GM18861 (cell line): ENCODE results near the gene HSPB1.
"Not testable (repeated sequence)": the region's sequence is repeated elsewhere in the genome, so short reads cannot be mapped to it uniquely, and the experiment has no call there.

Source experiments
- ATAC-seq: cut with Tn5 transposase; IDR thresholded peaks from one replicate; pipeline ENCODE4 v1.9.1; 2021; ENCODE audit not compliant: unreplicated experiment

HSPB1 gene

GRCh38 chr7:76281006-76281705 lies 21.3 kb upstream of the HSPB1 start:
- no peak for ATAC-seq

- no peak for ATAC-seq
Observed at GRCh38 chr7:76281706-76282343, 20.6 kb upstream of the HSPB1 start.

DNA sequence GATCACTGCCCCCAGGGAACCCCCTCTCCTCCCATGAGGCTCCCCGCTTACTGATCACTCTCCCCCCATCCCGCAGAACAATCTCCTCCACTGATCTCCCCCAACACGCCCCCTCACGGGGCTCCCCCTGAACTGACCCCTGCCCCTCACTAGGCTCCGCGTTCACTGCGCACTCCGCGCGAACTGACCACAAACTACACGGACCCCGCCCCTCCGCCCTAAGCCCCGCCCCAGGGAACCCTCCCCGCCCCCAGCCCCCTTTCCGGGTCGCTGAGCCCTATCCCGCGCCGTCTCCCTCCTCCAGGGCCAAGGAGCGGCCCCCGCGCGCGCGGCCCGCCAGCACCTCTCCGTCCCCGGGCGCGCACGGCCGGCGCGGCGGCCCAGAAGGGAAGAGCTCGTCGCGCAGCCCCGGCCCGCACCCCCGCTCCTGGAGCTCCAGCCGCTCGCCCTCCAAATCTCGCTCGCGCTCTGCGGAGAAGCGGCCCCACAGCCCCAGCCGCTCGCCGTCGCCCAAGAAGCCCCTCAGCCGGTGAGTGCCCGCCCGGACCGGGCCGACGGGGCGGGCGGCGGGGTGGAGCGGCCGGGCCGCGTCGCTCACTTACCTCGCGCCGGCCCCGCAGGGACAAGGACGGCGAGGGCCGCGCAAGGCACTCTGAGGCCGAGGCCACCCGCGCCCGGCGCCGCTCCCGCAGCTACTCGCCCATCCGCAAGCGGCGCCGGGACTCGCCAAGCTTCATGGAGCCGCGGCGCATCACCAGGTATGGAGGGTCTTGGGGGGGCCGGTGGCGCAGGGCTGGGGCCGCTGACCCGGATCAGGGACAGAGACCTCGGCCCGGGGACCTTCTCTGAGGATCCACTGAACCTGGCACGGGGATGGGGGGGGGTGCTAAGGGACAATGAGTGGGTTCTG lies 19.9 kb upstream of the HSPB1 start:
- ATAC-seq, result no peak

DNA sequence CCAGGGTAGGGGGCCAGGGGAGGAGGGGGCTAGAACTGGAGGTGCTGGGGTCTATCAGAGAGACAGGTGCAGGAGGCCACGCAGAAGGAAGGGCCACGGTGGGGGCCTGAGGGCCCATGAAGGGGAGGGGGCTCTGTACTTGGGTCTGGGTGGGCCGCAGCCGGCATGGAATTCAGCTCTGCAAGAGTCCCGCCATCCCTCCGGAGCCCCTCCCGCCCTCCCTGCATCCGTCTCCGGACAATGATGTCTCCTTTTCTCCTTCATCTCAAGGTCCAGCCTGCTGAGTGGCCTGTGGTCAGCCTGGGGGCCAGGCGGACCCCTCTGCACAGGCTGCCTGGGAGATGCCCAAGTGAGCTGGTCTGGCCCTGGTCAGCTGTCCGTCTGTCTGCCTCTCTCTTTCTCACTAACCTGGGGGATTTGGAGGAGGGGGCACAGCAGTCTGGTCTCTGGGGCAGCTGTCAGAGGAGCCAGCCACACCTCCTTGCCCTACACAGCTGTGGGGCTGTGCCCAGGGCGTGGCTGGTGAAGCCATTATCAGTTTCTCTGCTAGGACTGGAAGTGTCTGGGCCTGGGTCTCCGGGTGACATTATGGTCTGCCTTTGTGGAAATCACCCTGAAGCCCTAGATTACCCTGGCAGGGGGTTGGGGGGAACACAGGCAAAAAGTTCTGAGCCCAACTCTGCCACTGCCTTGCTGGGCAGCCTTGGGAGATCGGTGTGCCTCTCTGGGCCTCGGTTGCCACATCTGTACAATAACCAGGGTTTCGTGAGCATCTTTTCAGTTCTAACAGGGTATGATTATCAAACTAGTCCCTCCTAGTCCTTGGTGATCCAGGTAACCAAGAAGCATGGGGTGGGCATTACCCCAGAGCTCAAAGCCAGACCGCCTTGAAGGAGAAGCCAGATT lies 19.0 kb upstream of the HSPB1 start:
- no peak for ATAC-seq

- no peak for ATAC-seq
Observed at GRCh38 chr7:76285604-76286374, 16.7 kb upstream of the HSPB1 start.

- ATAC-seq, result no peak
Observed at GRCh38 chr7:76286842-76287403, 15.6 kb upstream of the HSPB1 start.

DNA sequence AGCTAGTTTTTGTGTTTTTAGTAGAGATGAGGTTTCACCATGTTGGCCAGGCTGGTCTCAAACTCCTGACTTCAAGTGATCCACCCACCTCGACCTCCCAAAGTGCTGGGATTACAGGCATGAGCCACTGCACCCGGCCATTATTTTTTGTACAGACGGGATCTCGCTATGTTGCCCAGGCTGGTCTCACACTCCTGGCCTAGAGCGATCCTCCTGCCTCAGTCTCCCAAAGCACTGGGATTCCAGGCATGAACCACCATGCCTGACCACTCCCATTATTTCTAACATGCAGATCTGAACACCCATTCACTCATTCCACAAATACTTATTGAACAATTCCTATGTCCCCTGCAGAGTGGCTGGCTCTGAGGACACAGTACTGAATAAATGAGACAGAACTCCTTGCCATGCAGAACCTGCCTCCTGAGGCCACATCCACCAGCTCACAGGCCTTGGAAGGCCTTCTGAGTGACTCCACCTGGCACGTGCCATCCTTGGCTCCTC lies 11.6 kb upstream of the HSPB1 start:
- ATAC-seq, result not testable (repeated sequence)

GRCh38 chr7:76291351-76292212 lies 10.9 kb upstream of the HSPB1 start:
- peak; percentile 66 for ATAC-seq

DNA sequence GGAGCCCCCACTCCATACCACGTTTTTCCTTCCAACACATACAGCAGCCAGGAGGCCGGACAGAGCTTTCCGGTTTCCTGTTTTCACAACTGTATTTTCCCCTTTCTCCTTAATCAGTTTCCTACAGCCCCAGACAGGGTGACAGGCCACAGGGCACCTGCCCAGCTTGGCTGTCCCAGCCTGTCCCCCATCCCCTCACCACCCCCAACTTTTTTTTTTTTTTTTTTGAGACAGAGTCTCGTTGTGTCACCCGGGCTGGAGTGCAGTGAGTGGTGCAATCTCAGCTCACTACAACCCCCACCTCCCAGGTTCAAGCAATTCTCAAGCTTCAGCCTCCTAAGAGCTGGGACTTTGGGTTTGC lies 10.3 kb upstream of the HSPB1 start:
- ATAC-seq, result no peak

- not testable (repeated sequence) for ATAC-seq
Observed at GRCh38 chr7:76292911-76293310, 9.6 kb upstream of the HSPB1 start.

- ATAC-seq, result no peak
Observed at GRCh38 chr7:76293407-76293901, 9.0 kb upstream of the HSPB1 start.

DNA sequence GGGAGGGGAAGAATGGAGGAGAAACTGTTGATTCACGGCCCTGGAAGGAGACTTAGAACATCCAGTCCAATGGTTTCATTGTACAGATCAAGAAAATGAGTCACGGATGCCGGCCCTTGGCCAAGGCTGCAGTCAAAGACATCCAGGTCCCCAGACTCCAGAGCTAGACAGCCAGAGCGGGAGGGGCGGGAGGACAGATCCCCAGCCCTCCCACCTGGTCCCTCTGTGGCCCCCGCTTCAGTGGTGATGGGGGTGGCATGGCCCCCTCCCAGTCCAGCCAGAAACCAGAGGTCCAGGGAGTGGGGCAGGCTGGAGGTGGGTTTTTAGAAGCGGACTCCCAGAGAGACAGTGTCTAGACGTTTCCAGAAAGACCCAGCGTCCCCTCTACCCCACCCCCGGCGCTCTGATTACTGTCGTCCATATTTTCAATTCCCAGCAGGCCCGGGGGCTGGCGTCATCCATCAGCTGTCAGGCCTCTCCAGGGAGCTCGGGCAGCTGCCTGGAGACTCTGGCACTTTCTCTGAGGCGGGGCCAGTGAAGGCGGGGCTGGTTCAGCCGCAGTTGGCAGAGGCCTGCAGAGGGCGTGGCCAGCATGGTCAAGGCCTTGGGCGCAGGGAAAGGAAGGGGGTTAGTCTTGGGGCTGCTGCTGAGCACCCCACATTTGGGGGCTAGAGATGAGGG lies 8.0 kb upstream of the HSPB1 start:
- no peak for ATAC-seq

DNA sequence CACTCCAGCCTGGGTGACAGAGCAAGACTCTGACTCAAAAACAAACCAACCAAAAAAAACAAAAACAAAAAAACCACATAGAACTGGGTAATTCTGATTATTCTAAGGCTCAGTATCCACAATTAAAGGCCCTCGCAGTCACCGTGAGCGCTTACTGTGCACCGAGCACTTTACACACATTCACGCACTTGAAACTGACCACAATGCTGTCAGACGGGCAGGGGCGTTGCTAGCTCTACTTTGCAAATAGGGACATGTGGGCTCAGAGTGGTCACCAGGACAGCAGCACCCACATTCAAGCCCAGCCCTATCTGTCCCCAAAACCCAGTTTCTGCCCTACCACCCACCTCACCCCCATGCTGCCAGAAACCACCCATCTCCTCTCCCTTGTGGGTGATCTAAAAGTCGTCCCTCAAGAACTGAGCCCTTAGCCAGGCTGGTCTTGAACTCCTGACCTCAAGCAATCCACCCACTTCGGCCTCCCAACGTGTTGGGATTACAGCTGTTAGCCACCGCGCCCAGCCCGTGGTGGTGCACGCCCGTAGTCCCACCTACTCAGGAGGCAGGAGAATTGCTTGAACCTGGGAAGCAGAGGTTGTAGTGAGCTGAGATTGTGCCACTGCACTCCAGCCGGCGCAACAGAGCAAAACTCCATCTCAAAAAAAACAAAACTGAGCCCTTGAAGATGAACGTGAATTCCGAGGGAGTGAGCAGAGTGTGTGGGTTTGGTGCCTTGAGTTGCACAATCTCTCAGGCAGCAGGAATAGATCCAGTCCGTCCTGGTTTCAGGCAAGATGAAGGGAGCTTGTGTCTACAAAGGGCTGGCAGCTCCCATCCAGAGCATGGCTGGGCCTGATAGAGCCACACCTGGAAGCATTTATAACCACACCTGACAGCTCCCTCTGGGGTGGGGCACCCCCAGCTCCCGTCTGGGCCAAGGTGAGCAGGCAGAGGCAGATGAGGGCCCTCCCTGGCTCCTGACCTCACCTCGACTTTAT lies 5.4 kb upstream of the HSPB1 start:
- no peak for ATAC-seq

DNA sequence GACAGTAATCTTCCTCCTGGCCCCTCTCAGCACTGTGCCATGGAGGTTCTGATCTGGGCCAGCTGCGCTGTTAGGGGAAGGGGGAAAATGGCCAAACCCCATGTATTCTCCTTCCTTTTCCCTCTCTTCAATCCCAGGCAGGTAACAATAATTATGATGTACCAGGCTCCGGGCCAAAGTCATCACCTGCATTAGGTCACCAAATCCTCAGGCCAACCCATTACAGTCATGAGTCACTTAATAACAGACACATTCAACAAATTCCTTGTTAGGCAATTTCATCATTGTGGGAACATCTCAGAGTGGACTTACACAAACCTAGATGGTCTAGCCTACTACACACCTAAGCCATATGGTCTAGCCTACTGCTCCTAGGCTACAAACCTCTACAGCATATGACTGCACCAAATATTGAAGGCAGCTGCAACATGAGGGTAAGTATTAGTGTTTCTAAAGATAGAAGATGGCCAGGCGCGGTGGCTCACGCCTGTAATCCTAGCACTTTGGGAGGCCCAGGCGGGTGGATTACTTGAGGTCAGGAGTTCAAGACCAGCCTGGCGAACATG lies 2.2 kb upstream of the HSPB1 start:
- ATAC-seq, result no peak

- ATAC-seq, result no peak
Observed at GRCh38 chr7:76301000-76301399, 1.5 kb upstream of the HSPB1 start.
